ENCODE results near the gene CEP112.

CEP112 gene

DNA sequence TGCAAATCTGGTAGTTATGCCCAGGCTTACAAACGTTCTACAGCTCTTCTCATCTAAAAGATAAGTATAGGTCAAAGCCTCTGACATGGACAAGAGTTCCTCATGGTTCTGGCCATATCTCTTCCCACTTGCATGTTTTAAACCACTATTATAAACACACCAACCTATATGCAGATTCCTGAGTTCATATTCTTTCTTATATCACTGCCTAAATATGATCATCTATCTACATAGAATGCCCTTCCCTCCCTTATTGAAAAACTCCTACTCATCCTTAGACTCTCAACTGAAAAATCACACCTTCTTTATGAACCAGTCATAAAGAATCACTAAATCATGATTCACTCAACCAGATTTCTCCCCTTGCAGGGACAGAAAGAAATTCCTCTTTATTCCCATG is 128.2 kb downstream of the CEP112 start:
- H3K4me3 ChIP-seq (ENCODE audit: low read depth, low read length) = no peak overlapping the region
- TF ChIP-seq, protein P1, sequence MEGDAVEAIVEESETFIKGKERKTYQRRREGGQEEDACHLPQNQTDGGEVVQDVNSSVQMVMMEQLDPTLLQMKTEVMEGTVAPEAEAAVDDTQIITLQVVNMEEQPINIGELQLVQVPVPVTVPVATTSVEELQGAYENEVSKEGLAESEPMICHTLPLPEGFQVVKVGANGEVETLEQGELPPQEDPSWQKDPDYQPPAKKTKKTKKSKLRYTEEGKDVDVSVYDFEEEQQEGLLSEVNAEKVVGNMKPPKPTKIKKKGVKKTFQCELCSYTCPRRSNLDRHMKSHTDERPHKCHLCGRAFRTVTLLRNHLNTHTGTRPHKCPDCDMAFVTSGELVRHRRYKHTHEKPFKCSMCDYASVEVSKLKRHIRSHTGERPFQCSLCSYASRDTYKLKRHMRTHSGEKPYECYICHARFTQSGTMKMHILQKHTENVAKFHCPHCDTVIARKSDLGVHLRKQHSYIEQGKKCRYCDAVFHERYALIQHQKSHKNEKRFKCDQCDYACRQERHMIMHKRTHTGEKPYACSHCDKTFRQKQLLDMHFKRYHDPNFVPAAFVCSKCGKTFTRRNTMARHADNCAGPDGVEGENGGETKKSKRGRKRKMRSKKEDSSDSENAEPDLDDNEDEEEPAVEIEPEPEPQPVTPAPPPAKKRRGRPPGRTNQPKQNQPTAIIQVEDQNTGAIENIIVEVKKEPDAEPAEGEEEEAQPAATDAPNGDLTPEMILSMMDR (IDR thresholded peaks at IDR 0.05; ENCODE audit: low read depth, low read length) = no peak
- TF ChIP-seq MYC (IDR thresholded peaks at IDR 0.05; ENCODE audit: low read depth, low read length) (no peak), POLR2A (IDR thresholded peaks at IDR 0.05; ENCODE audit: extremely low read depth, insufficient read length) (no peak)
- TF ChIP-seq, protein P2, sequence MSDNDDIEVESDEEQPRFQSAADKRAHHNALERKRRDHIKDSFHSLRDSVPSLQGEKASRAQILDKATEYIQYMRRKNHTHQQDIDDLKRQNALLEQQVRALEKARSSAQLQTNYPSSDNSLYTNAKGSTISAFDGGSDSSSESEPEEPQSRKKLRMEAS (IDR thresholded peaks at IDR 0.05; ENCODE audit: low read depth, low read length) = no peak
- DNase-seq (ENCODE audit: low read depth) = no peak

DNA sequence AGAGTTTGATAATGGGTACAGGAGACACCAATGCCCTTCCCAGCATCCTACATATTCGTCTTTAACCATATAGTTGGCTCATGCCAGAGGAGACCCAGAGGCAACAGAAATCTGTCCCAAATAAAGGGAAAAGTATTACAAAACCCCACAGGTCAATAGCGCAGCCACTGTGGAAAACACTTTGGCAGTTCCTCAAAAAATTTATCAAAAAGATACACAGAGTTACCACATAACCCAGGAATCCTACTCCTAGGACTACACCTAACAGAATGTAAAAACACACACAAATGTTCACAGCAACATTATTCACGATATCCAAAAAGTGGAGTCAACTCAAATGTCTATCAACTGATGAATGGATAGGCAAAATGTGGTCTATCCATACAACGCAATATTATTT is 135.8 kb downstream of the CEP112 start:
- TF ChIP-seq POLR2A (IDR thresholded peaks at IDR 0.05; ENCODE audit: extremely low read depth, insufficient read length) (no peak), MYC (IDR thresholded peaks at IDR 0.05; ENCODE audit: low read depth, low read length) (no peak)
- TF ChIP-seq, protein P2 (IDR thresholded peaks at IDR 0.05; ENCODE audit: low read depth, low read length) = no peak
- TF ChIP-seq, protein P1 (IDR thresholded peaks at IDR 0.05; ENCODE audit: low read depth, low read length) = no peak
- DNase-seq (ENCODE audit: low read depth) = no peak
- H3K4me3 ChIP-seq (ENCODE audit: low read depth, low read length) = no peak overlapping the region

DNA sequence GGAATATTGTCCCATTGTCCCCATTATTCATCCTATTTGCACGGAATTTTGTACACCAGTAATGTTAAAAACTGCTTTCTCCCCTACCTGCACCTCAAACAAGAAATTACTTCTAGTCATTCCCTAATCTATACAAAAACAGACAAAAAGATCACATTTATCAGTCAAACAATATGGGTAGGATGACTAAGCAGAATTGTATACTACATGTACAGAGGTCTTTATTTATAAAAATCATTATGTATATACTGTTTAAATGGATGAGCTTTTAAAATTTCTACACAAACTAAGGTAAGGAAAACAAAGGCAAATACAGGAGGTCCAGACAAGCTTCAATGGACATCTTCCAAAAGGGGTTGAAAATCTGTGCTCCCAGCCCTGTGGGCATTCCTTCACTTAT is 137.7 kb downstream of the CEP112 start:
- no peak for DNase-seq (ENCODE audit: low read depth)
- TF ChIP-seq, protein P2 (IDR thresholded peaks at IDR 0.05; ENCODE audit: low read depth, low read length) = no peak
- TF ChIP-seq, protein P1 (IDR thresholded peaks at IDR 0.05; ENCODE audit: low read depth, low read length) = no peak
- no peak for TF ChIP-seq POLR2A (IDR thresholded peaks at IDR 0.05; ENCODE audit: extremely low read depth, insufficient read length)
- no peak for TF ChIP-seq MYC (IDR thresholded peaks at IDR 0.05; ENCODE audit: low read depth, low read length)
- no peak overlapping the region for H3K4me3 ChIP-seq (ENCODE audit: low read depth, low read length)

DNA sequence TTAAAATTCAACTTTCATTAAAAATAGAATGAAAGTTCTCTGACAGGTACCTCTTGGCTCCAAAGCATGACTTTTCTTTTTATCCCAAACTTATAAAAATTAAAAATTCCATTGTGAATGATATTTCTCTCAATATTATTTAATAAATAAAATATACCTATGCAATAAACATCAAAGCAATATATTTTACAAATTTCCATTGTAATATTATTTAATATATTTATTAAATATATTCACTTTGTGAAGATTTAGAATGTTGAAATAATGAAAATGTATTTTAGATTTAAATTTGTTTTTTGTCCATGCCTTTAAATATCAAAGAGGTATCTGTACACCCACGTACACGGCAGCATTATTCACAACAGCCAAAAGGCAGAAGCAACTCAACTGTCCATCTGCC is 147.8 kb downstream of the CEP112 start:
- no peak overlapping the region for H3K4me3 ChIP-seq (ENCODE audit: low read depth, low read length)
- TF ChIP-seq MYC (IDR thresholded peaks at IDR 0.05; ENCODE audit: low read depth, low read length) = no peak
- TF ChIP-seq, protein P1 (IDR thresholded peaks at IDR 0.05; ENCODE audit: low read depth, low read length) = no peak
- TF ChIP-seq, protein P2 (IDR thresholded peaks at IDR 0.05; ENCODE audit: low read depth, low read length) = no peak
- TF ChIP-seq POLR2A (IDR thresholded peaks at IDR 0.05; ENCODE audit: extremely low read depth, insufficient read length) = no peak
- no peak for DNase-seq (ENCODE audit: low read depth)

DNA sequence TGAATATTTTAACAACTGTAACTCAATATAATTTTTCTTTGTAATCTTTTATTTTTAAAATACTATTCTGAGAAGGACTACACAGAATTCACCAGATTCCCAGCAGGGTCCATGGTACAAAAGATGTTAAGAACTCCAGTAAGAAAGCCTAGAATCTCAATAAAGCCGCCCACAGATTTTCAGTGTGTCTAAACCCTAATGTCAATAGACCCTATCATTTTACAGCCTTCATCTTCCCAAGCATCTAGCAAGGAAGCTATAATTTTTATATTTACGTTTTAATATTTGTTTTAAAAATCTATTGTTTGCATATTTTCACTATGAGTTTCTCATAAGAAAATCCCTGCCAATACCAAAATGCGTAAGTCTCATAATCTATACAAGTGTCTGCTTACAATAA is 148.5 kb downstream of the CEP112 start:
- DNase-seq (ENCODE audit: low read depth) = no peak
- no peak overlapping the region for H3K4me3 ChIP-seq (ENCODE audit: low read depth, low read length)
- no peak for TF ChIP-seq POLR2A (IDR thresholded peaks at IDR 0.05; ENCODE audit: extremely low read depth, insufficient read length)
- TF ChIP-seq MYC (IDR thresholded peaks at IDR 0.05; ENCODE audit: low read depth, low read length) = no peak
- TF ChIP-seq, protein P1 (IDR thresholded peaks at IDR 0.05; ENCODE audit: low read depth, low read length) = no peak
- TF ChIP-seq, protein P2 (IDR thresholded peaks at IDR 0.05; ENCODE audit: low read depth, low read length) = no peak

DNA sequence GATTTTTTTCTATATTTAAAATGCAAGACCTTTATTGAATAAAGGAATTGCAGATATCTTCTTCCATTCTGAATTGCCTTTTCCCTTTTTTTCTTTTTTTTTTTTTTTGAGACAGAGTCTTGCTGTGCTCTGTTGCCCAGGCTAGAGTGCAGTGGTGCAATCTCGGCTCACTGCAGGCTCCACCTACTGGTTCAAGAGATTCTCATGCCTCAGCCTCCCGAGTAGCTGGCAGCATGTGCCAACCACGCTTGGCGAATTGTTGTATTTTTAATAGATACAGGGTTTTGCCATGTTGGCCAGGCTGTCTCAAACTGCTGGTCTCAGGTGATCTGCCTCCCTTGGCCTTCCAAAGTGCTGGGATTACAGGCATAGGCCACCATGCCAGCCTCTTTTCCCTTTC is 151.5 kb downstream of the CEP112 start:
- H3K4me3 ChIP-seq (ENCODE audit: low read depth, low read length) = no peak overlapping the region
- TF ChIP-seq MYC (IDR thresholded peaks at IDR 0.05; ENCODE audit: low read depth, low read length) (no peak), POLR2A (IDR thresholded peaks at IDR 0.05; ENCODE audit: extremely low read depth, insufficient read length) (no peak)
- TF ChIP-seq, protein P1 (IDR thresholded peaks at IDR 0.05; ENCODE audit: low read depth, low read length) = peak; percentile 9
- TF ChIP-seq, protein P2 (IDR thresholded peaks at IDR 0.05; ENCODE audit: low read depth, low read length) = no peak
- peak; percentile 4 for DNase-seq (ENCODE audit: low read depth)

All from NB4 (cell line).